HG02610 (cell line): ENCODE measurements around the gene TRPM2.

ENCODE experiments used
- ATAC-seq: cut with Tn5 transposase; IDR thresholded peaks from one replicate; pipeline ENCODE4 v1.9.1; 2021; ENCODE audit warnings: mild to moderate bottlenecking, moderate library complexity; ENCODE audit not compliant: unreplicated experiment

The TRPM2 gene

GRCh38 chr21:44353191-44353970 is at the start of gene TRPM2:
Gene TRPM2 (plus strand): TSS chr21:44353621. CDS start chr21:44353701, 80 bp downstream.
- peak; percentile 35 for ATAC-seq

DNA sequence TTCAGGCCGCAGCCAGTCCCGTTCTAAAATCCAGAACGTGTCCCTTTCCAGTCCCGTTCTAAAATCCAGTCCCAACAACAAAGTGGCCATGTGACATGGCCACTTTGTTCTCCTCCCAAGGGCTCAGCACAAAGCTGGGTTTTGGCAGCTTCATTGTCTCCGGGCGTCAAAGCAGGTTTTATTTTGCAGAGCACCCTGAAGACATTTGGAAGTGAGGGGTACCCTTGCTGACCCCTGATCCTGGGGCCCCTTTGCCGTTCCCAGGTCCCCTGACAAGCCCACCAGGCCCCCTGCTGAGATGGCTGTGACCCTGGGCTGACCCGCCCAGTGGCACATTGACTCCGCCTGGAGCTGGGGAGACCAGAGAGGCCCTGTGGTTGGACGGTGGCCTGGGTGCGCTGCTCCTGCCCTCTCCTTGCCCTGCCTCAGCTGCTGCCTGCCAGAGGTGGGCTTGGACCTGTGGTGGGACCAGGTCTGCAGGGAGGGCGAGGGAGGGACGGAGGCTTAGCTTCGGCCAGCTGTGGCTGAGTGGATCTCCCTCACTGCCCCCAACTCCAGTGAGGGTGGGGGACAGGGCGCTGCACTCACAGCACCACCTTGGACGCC is 49.3 kb upstream of the TRPM2 start:
- no peak for ATAC-seq

DNA sequence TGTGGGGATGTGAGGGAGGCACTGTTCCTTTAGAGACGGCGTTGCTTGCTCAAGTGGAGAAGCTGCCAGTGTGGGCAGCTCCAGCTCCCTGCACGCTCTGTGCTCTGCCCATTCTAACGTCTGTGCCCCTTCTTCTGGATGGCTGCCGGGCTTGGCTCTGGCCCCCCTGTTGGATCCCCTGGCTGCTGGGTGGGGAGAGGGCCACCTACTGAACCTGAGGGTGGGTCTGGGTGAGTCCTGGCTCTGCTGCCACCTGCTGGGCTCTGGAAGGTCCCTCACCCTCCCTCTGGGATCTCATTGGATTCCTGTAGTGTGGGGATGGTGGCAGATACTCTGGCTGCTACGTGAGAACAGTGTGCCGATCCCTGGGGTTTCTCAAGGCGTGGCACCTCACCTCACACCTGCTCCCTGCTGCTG is 48.5 kb upstream of the TRPM2 start:
- ATAC-seq: no peak

DNA sequence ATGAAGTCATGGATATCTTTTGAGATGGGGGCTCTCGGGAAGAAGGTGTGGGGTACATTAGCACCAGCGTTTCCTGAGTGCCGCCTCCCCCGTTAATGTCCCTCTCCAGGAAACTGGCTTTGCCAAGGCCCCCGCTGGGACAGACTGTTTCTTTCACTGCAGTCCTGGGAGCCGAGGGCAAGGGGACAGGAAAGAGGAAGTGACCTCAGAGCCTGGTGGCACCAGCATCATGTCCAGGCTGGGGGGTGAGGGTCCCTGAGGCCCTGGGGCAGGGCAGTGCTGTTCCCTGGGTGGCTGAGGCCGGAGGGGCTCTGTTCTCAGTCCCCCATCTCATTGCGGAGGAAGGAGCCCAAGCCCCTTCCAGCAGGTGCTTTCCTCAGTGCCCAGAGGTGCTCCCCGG is 47.7 kb upstream of the TRPM2 start:
- no peak for ATAC-seq

GRCh38 chr21:44306936-44307704 is 46.3 kb upstream of the TRPM2 start:
- no peak for ATAC-seq

- ATAC-seq: no peak
Observed at GRCh38 chr21:44310628-44311507, 42.6 kb upstream of the TRPM2 start.

- no peak for ATAC-seq
Observed at GRCh38 chr21:44312089-44312488, 41.3 kb upstream of the TRPM2 start.

DNA sequence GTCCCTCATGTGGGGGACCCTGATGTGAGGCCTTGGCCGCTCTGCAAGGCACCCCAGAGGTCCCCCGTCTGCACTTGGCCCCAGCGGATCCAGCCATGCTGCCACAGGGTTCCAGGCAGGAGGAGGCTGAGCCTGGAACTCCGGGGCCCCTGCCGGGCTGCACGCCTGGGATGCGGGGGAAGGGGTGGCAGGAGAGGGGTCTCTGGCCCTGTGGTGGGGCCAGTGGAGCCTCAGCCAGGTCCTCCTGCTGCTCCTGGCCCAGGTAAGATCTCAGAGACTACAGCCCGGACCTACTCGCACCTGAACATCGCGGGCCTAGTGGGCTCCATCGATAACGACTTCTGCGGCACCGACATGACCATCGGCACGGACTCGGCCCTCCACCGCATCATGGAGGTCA is 40.7 kb upstream of the TRPM2 start:
- no peak for ATAC-seq

GRCh38 chr21:44313451-44313850 is 40.0 kb upstream of the TRPM2 start:
- ATAC-seq: no peak

DNA sequence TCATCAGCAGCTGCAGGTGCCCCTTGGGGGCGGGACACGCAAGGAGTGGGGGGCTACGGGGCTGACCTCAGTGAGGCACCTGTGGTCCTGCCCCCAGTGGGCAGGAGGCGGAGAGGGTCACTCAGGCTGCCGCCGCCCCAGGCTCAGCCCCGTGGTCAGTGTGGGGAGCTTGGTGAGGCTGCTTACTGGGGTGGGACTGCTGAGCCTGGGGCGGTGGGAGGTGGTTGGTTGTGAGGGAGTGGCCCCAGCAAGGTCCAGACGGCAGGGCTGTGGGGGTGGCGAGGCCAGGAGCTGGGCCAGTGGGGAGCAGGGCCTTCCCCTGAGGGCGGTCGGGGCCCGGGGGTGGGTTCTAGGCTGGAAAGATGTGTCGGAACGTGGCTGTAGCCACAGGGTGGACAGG is 39.3 kb upstream of the TRPM2 start:
- no peak for ATAC-seq

DNA sequence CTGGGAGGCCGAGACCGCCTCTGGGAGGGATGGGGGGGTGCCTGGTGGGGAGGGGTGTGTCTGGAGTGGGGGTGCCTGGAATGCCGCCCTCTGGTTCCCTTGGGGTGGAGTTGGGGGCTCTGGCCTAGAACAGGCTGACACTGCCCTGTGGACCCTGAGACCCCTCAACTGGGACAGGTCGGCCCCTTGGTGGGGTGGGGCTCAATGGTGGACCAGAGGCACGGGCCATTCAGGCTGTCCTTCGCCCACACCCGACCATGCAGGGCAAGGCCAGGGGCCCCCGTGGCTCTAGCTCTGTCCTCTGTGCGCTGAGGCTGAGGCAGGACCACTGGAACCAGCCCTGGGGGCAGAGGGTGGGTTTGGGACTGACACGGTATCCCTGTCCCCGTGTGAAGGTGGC is 38.9 kb upstream of the TRPM2 start:
- ATAC-seq: no peak

GRCh38 chr21:44315691-44316203 is 37.7 kb upstream of the TRPM2 start:
- no peak for ATAC-seq

GRCh38 chr21:44316277-44316900 is 37.0 kb upstream of the TRPM2 start:
- no peak for ATAC-seq

GRCh38 chr21:44317241-44317782 is 36.1 kb upstream of the TRPM2 start:
- ATAC-seq: no peak

DNA sequence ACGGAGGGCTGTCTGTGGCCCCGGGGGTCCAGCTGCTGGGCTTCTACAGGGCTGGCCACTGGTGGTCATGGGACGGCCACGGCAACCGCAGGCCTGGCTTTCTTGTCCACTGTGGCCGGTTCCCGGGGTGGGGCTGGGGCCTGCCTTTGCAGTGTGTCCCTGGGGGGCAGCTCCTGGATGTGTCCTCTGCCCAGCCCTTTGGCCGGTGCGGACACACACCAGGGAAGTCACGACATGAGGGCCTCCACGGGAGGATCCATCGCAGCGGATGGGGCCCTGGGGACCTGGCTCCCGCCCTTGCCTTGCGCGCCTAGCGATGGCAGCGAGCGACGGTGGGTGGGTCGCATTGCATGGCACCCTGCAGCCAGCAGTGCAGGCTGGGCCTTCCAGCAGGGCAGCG is 35.5 kb upstream of the TRPM2 start:
- ATAC-seq: no peak

DNA sequence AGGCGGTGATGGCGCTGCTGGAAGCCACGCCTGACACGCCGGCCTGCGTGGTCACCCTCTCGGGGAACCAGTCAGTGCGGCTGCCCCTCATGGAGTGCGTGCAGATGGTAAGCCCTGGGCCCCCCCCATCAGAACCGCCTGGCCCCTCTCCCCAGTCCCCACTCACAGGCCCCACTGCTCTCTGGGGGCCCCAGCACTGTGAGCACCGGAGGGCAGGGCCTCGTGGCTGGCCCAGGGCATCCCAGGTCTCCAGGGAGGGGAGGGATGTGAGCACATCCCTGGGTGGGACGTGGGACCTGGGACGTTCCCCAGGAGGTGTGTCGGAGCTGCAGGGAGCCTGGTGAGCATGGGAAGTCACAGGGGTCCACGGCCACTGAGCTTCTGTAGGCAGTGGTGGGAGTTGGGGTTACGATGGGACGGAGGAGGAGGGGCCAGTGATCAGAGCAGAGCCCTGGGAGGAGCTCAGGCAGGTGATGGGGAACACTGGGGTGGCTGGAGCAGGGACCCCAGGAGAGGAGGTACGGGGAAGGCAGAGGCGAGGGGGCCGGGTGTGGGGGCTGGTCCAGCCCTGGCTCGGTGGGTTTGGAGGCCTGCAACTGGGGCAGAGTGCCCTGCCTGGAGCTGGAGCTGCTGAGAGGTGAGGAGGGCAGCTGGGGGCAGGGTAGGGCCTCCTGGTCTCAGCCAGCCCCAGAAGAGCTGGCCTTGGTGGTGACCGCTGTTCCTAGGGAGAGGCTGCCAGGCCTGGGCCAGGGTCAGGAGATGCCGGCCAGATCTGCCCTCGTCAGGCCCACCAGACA is 34.7 kb upstream of the TRPM2 start:
- no peak for ATAC-seq

- ATAC-seq: no peak
Observed at GRCh38 chr21:44319407-44320065, 33.9 kb upstream of the TRPM2 start.

DNA sequence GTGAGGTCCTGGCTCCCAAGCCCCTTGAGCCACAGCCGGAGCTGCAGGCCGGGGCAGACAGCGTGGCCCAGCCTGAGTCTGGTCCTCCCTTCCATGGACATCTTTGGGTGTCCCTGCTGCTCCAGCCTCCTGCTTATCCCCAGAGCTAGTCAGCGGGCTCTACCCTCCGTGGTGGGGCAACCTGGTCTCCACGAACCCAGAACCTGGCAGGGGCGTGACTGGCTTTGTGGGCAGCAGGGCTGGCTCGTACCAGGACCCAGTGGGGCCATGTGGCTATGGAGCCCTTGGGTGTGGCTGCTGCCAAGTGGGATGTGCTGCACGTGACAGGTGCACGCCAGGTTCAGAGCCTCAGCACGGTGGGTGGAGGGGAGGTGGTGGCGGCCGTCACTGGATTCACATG is 32.6 kb upstream of the TRPM2 start:
- ATAC-seq: no peak
